ENCODE measurements around the gene DIRAS1. TPM values are rescaled to one million over a fixed set of nuclear protein-coding genes. Genes with fewer than 3 reads are reported as not detected.

The DIRAS1 gene
- total RNA-seq, 1 experiment from 2014 or later, result 0.37 TPM

DNA sequence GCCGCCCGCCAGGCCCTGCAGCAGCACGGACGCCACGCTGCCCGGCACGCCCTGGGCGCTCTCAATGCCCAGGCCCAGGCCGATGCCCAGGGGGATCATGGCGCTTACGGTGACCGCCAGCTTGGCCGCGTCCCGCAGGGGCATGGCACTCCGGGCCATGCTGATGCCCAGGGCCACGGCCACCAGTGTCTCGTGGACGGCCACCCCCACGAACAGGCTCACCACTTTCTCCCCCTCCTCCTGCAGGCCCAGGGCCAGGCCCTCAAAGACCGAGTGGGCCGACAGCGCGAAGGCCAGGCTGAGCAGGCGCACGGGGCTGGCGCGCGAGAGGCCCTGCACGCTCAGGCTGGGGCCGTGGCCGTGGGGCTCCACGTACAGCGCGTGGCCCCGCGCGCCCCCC is 11.7 kb upstream of the DIRAS1 start:
- no peak for DNase-seq (ENCODE audit: unreplicated experiment)
- Mint-ChIP-seq H3K4me1 (ENCODE audit: insufficient read depth, unreplicated experiment) (no peaks in the 10 kb centered on the region), H3K27ac (ENCODE audit: low read depth, unreplicated experiment) (no peak overlapping the region), H3K4me3 (ENCODE audit: unreplicated experiment) (no peak overlapping the region), H3K9me3 (ENCODE audit: unreplicated experiment) (no peaks in the 10 kb centered on the region), H3K27me3 (ENCODE audit: insufficient read depth, unreplicated experiment) (no peaks in the 10 kb centered on the region), H3K36me3 (ENCODE audit: insufficient read depth, unreplicated experiment) (peaks cover 5% of the 10 kb centered on the region)
- CTCF ChIA-PET, result interaction anchor here (0.7 kb wide), 1 partner anchor 84 kb away, joined by 3 read pairs; no protein-coding TSS in a partner anchor
- intact Hi-C loops (cut with micrococcal nuclease), result no loop called here
- POLR2A ChIA-PET, result interaction anchor here (0.6 kb wide), 1 partner anchor 10 kb away, joined by 3 read pairs; no protein-coding TSS in a partner anchor
- TF ChIP-seq, protein P1, sequence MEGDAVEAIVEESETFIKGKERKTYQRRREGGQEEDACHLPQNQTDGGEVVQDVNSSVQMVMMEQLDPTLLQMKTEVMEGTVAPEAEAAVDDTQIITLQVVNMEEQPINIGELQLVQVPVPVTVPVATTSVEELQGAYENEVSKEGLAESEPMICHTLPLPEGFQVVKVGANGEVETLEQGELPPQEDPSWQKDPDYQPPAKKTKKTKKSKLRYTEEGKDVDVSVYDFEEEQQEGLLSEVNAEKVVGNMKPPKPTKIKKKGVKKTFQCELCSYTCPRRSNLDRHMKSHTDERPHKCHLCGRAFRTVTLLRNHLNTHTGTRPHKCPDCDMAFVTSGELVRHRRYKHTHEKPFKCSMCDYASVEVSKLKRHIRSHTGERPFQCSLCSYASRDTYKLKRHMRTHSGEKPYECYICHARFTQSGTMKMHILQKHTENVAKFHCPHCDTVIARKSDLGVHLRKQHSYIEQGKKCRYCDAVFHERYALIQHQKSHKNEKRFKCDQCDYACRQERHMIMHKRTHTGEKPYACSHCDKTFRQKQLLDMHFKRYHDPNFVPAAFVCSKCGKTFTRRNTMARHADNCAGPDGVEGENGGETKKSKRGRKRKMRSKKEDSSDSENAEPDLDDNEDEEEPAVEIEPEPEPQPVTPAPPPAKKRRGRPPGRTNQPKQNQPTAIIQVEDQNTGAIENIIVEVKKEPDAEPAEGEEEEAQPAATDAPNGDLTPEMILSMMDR (IDR thresholded peaks at IDR 0.05; ENCODE audit: unreplicated experiment), result no peak
- BruUV-seq (replicated peaks), result no TSS peak

- ChIA-PET POLR2A (interaction anchor here (0.6 kb wide), 1 partner anchor 9 kb away, joined by 3 read pairs; no protein-coding TSS in a partner anchor), CTCF (interaction anchor here (0.6 to 0.7 kb wide), 3 partner anchors 83 to 1186 kb away, joined by 3 read pairs; no protein-coding TSS in a partner anchor)
- intact Hi-C loops (cut with micrococcal nuclease), result no loop called here
- DNase-seq (ENCODE audit: unreplicated experiment), result no peak
- Mint-ChIP-seq H3K9me3 (ENCODE audit: unreplicated experiment) (no peaks in the 10 kb centered on the region), H3K4me1 (ENCODE audit: insufficient read depth, unreplicated experiment) (peaks cover 6% of the 10 kb centered on the region), H3K27ac (ENCODE audit: low read depth, unreplicated experiment) (no peak overlapping the region), H3K36me3 (ENCODE audit: insufficient read depth, unreplicated experiment) (peaks cover 5% of the 10 kb centered on the region), H3K27me3 (ENCODE audit: insufficient read depth, unreplicated experiment) (no peaks in the 10 kb centered on the region), H3K4me3 (ENCODE audit: unreplicated experiment) (no peak overlapping the region)
- no TSS peak for BruUV-seq (replicated peaks)
- TF ChIP-seq, protein P1 (IDR thresholded peaks at IDR 0.05; ENCODE audit: unreplicated experiment), result no peak
Measured at GRCh38 chr19:2732157-2732725, 11.1 kb upstream of the DIRAS1 start.

DNA sequence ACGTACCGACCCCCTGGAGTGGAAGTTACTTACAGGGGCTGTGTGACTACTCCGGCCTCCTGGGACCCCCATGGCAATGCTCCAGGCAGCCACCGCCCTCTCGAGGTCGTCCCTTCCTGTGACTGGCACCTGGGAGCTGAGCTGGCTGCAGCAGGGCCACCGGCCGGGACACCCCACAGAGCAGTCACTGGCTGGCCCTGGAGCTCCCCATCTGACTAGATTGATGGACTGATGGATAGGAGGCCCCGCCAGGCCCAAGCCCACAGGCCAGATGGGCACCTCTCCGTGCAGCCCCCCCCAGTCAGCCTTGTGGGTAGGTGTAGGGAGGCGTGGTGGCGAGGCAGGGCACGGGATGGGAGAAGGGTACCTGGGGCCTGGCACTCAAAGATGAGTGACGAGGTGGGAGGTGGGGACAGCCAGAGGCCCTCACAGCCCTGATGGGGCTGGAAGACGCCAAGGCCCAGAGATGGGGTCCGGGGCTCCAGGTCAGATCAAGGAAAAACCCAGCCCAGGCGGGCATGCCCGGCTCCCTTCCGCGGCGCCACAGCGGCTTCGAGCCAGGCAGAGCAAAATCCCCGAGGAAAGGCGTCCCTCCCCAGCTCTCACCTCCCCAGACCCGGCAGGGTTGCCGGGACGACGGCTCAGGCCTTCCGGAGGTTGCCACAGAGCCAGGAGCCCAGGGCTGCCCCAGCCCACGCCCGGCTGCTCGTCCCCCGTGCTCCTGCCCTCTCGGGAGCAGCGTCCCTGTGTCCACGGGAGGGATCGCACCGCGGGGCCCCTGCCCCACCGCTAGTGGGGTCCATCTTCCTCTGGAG is 10.2 kb upstream of the DIRAS1 start:
- intact Hi-C loops (cut with micrococcal nuclease), result no loop called here
- no peak for DNase-seq (ENCODE audit: unreplicated experiment)
- Mint-ChIP-seq H3K27me3 (ENCODE audit: insufficient read depth, unreplicated experiment) (no peaks in the 10 kb centered on the region), H3K27ac (ENCODE audit: low read depth, unreplicated experiment) (no peak overlapping the region), H3K36me3 (ENCODE audit: insufficient read depth, unreplicated experiment) (peaks cover 5% of the 10 kb centered on the region), H3K9me3 (ENCODE audit: unreplicated experiment) (no peaks in the 10 kb centered on the region), H3K4me3 (ENCODE audit: unreplicated experiment) (no peak overlapping the region), H3K4me1 (ENCODE audit: insufficient read depth, unreplicated experiment) (peaks cover 11% of the 10 kb centered on the region)
- POLR2A ChIA-PET, result no interaction called here
- CTCF ChIA-PET, result interaction anchor here (0.6 kb wide), 2 partner anchors 560 to 1185 kb away, joined by 3 read pairs; no protein-coding TSS in a partner anchor
- TF ChIP-seq, protein P1 (IDR thresholded peaks at IDR 0.05; ENCODE audit: unreplicated experiment), result no peak
- BruUV-seq (replicated peaks), result no TSS peak

DNA sequence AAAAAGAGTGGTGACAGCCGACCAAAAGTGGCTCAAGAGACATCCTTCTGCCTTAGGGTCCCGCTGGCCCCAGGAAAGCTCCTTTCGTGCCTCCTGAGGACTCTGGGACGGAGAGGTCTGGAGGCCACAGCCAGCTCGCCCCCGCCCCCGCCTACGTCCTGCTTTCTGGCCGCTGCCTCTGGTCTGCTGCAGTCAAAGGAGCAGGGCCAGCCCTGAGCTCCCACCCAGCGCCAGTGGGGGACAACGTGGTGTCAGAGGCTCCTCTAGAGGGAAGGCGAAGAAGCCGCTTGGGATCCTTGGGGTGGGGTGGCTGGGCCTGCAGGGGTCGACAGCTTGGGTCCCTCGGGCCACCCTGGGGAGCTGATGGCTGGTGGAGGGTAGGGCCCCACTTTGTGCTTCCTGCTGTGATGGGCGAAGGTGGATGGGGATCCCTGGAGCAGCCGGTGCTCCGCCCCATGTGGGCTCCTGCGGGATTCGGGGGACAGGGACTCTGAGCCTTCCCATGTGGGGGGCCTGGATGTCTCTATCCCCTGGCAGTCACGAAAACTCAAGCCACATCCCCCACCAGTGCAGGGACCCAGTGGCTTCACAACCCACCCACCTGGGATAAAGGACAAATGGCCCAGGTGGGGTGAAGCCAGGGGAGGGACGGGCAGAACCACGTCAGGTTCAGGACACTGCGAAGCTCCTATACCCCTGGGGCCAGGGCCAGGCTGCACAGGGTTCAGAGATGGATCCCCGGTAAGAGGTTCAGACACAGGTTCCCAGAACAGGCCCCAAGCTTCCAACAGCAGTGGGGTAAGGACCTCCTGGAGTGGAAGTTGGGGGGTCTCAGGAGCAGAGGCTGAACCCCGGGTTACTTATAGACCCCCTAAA is 9.0 kb upstream of the DIRAS1 start:
- peaks cover 5% of the 10 kb centered on the region for H3K36me3 Mint-ChIP-seq (ENCODE audit: insufficient read depth, unreplicated experiment)
- H3K9me3 Mint-ChIP-seq (ENCODE audit: unreplicated experiment), result no peaks in the 10 kb centered on the region
- no peak overlapping the region for H3K27ac Mint-ChIP-seq (ENCODE audit: low read depth, unreplicated experiment)
- H3K4me1 Mint-ChIP-seq (ENCODE audit: insufficient read depth, unreplicated experiment), result peaks cover 11% of the 10 kb centered on the region
- no peak overlapping the region for H3K4me3 Mint-ChIP-seq (ENCODE audit: unreplicated experiment)
- intact Hi-C loops (cut with micrococcal nuclease), result no loop called here
- CTCF ChIA-PET, result no interaction called here
- POLR2A ChIA-PET, result no interaction called here
- BruUV-seq (replicated peaks), result no TSS peak
- TF ChIP-seq, protein P1 (IDR thresholded peaks at IDR 0.05; ENCODE audit: unreplicated experiment), result no peak
- no peak for DNase-seq (ENCODE audit: unreplicated experiment)
- no peaks in the 10 kb centered on the region for H3K27me3 Mint-ChIP-seq (ENCODE audit: insufficient read depth, unreplicated experiment)
